Measurements from ENCODE around the gene FAM222B. TPM values are rescaled to one million over a fixed set of nuclear protein-coding genes. Genes with fewer than 3 reads are reported as not detected.
A peak's percentile ranks its signal among the peaks of the same experiment; 100 is the strongest.

FAM222B gene
- total and polyA plus RNA-seq, 9 of the 15 experiments (the other 6 are each of a cell fraction or from before 2014, with no cell fraction given) = 4.0 to 34.6 (median 7.5) TPM

DNA sequence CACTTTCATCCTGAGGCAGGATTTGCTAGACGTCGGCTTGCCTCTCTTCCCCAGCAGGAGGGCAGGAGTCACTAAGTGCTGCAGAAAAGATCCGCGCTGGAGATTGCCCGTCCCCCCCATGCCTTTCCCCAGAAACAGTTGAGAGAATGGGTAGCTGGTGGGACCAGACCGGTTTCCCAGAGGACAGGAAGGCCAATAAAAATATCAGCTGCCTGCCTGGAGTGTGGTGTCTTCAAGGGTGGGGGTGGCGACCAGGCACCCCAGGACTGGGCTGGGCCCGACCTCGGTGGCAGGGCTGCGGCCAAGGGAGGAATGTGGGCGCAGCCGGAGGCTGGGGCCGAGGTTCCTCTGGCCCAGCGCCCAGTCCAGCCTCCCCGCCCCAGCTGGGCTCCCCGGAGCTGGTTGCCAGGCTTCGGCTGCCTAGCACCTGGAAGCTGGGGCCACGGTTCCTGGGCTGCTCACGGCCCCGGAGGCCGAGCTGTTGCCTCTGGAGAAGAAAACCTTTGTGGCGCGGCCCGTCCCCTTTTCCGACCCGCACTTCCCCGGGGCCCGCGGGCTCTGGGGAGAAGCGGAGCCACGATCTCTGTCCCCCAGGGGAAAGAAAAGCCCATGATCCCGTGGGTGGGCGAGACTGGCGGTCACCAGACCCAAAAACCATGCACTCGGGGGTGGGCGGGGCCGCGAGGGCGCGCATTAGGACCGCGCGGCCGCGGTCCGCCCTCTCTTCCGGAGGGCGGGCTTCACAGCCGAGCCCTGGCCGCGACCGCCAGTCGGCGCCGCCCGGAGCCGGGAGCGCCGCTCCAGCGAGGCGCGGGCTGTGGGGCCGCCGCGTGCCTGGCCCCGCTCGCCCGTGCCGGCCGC, 99.1 kb downstream of the FAM222B start, which contains the start of gene TRAF4 (continued):
- no peak for TF ChIP-seq FOS (IDR thresholded peaks at IDR 0.05; ENCODE audit: extremely low read depth, insufficient read length)
- TF ChIP-seq HNRNPL (IDR thresholded peaks at IDR 0.05; ENCODE audit: low read depth, low read length) = peak; percentile 81
- TF ChIP-seq TRIM28 (IDR thresholded peaks at IDR 0.05) = no peak
- TF ChIP-seq POLR3G (IDR thresholded peaks at IDR 0.05; ENCODE audit: extremely low read depth, insufficient read length, insufficient replicate concordance) = no peak
- peak; percentile 82 for TF ChIP-seq SAP30 (IDR thresholded peaks at IDR 0.05; ENCODE audit: borderline replicate concordance, insufficient read depth, low read depth, low read length, poor library complexity, severe bottlenecking)
- 0 out of 2 replicates have a peak, but pooled peaks have one; percentile 49 for TF ChIP-seq OTX1 (CRISPR knock-in tag; IDR thresholded peaks at IDR 0.05)
- no peak for TF ChIP-seq SMARCA5 (IDR thresholded peaks at IDR 0.05)
- TF ChIP-seq, protein P1, sequence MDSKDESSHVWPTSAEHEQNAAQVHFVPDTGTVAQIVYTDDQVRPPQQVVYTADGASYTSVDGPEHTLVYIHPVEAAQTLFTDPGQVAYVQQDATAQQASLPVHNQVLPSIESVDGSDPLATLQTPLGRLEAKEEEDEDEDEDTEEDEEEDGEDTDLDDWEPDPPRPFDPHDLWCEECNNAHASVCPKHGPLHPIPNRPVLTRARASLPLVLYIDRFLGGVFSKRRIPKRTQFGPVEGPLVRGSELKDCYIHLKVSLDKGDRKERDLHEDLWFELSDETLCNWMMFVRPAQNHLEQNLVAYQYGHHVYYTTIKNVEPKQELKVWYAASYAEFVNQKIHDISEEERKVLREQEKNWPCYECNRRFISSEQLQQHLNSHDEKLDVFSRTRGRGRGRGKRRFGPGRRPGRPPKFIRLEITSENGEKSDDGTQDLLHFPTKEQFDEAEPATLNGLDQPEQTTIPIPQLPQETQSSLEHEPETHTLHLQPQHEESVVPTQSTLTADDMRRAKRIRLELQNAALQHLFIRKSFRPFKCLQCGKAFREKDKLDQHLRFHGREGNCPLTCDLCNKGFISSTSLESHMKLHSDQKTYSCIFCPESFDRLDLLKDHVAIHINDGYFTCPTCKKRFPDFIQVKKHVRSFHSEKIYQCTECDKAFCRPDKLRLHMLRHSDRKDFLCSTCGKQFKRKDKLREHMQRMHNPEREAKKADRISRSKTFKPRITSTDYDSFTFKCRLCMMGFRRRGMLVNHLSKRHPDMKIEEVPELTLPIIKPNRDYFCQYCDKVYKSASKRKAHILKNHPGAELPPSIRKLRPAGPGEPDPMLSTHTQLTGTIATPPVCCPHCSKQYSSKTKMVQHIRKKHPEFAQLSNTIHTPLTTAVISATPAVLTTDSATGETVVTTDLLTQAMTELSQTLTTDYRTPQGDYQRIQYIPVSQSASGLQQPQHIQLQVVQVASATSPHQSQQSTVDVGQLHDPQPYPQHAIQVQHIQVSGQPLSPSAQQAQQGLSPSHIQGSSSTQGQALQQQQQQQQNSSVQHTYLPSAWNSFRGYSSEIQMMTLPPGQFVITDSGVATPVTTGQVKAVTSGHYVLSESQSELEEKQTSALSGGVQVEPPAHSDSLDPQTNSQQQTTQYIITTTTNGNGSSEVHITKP (IDR thresholded peaks at IDR 0.05; ENCODE audit: partially characterized antibody) = no peak
- no peak for TF ChIP-seq HEY1 (CRISPR knock-in tag; IDR thresholded peaks at IDR 0.05; ENCODE audit: borderline replicate concordance)
- TF ChIP-seq ZNF395 (CRISPR knock-in tag; IDR thresholded peaks at IDR 0.05) = peak; percentile 88
- peak; percentile 64 to 87 for TF ChIP-seq MNT (conservative IDR thresholded peaks at IDR 0.05)
- TF ChIP-seq, protein P2, sequence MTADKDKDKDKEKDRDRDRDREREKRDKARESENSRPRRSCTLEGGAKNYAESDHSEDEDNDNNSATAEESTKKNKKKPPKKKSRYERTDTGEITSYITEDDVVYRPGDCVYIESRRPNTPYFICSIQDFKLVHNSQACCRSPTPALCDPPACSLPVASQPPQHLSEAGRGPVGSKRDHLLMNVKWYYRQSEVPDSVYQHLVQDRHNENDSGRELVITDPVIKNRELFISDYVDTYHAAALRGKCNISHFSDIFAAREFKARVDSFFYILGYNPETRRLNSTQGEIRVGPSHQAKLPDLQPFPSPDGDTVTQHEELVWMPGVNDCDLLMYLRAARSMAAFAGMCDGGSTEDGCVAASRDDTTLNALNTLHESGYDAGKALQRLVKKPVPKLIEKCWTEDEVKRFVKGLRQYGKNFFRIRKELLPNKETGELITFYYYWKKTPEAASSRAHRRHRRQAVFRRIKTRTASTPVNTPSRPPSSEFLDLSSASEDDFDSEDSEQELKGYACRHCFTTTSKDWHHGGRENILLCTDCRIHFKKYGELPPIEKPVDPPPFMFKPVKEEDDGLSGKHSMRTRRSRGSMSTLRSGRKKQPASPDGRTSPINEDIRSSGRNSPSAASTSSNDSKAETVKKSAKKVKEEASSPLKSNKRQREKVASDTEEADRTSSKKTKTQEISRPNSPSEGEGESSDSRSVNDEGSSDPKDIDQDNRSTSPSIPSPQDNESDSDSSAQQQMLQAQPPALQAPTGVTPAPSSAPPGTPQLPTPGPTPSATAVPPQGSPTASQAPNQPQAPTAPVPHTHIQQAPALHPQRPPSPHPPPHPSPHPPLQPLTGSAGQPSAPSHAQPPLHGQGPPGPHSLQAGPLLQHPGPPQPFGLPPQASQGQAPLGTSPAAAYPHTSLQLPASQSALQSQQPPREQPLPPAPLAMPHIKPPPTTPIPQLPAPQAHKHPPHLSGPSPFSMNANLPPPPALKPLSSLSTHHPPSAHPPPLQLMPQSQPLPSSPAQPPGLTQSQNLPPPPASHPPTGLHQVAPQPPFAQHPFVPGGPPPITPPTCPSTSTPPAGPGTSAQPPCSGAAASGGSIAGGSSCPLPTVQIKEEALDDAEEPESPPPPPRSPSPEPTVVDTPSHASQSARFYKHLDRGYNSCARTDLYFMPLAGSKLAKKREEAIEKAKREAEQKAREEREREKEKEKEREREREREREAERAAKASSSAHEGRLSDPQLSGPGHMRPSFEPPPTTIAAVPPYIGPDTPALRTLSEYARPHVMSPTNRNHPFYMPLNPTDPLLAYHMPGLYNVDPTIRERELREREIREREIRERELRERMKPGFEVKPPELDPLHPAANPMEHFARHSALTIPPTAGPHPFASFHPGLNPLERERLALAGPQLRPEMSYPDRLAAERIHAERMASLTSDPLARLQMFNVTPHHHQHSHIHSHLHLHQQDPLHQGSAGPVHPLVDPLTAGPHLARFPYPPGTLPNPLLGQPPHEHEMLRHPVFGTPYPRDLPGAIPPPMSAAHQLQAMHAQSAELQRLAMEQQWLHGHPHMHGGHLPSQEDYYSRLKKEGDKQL (CRISPR knock-in tag; IDR thresholded peaks at IDR 0.05; ENCODE audit: borderline replicate concordance) = no peak
- TF ChIP-seq ZNF143 (CRISPR knock-in tag; IDR thresholded peaks at IDR 0.05) = no peak
- peak; percentile 63 for TF ChIP-seq SIN3B (IDR thresholded peaks at IDR 0.05; ENCODE audit: low read depth)

All from K562 (cell line).